ENCODE results near the gene IFFO2. TPM values are rescaled to one million over a fixed set of nuclear protein-coding genes. Genes with fewer than 3 reads are reported as not detected.

The IFFO2 gene
- total and polyA plus RNA-seq, 10 of the 15 experiments (the other 5 are each of a cell fraction or from before 2014, with no cell fraction given) = 1.2 to 18.4 (median 6.7) TPM

- peak; percentile 49 for FAIRE-seq
- peak overlapping the region; percentile 89 for H3K9ac ChIP-seq (ENCODE audit: control insufficient read depth, insufficient read depth, low read length)
- H3K4me3 ChIP-seq = peak overlapping the region; percentile 68
- H3K27ac ChIP-seq (ENCODE audit: control insufficient read depth, insufficient read depth) = peak overlapping the region; percentile 98
- in situ Hi-C loops (cut with MboI) (no loop called here), intact Hi-C loops (cut with micrococcal nuclease; ENCODE audit: unreplicated experiment) (no loop called here)
- SMC1A ChIA-PET (ENCODE audit: uncharacterized antibody, unreplicated experiment) = interaction anchor here (0.8 to 5.8 kb wide), 6 partner anchors 15 to 281 kb away, joined by 3 to 45 read pairs (median 16); partner anchors contain the start of gene IFFO2
- H3K27me3 ChIP-seq (replicated peaks in 1 of 2; ENCODE audit: control insufficient read depth in 2 of 2, insufficient read depth in 2 of 2, low read length in 1 of 2) = no peaks in the 10 kb centered on the region
- RAD21 ChIA-PET (ENCODE audit: unreplicated experiment) = interaction anchor here (0.7 to 3.3 kb wide), 9 partner anchors 15 to 162 kb away, joined by 3 to 52 read pairs (median 4); partner anchors contain the start of genes ALDH4A1 and IFFO2
- H2AFZ ChIP-seq (ENCODE audit: control insufficient read depth, low read depth, low read length) = no peak overlapping the region
- H3K4me2 ChIP-seq (ENCODE audit: control insufficient read depth, insufficient read depth) = peak overlapping the region; percentile 98
- POLR2A ChIA-PET = interaction anchor here (0.7 to 7.0 kb wide), 7 partner anchors 12 to 39 kb away, joined by 3 to 96 read pairs (median 5); partner anchors contain the start of genes ALDH4A1 and IFFO2
- H3K36me3 ChIP-seq (ENCODE audit: control insufficient read depth in 2 of 2, insufficient read depth in 2 of 2, low read length in 1 of 2) = no peaks in the 10 kb centered on the region
- H3K79me2 ChIP-seq (ENCODE audit: control insufficient read depth, insufficient read depth, low read length) = peaks cover 19% of the 10 kb centered on the region
- no peak for DNase-seq (ENCODE audit: low read depth, low spot score)
- BruUV-seq (replicated peaks) = no TSS peak
- ATAC-seq = peak; percentile 69
- CTCF ChIA-PET = interaction anchor here (1.0 to 7.1 kb wide), 6 partner anchors 8 to 83 kb away, joined by 3 to 64 read pairs (median 20); partner anchors contain the start of gene ALDH4A1
- no peaks in the 10 kb centered on the region for H3K9me3 ChIP-seq (replicated peaks; ENCODE audit: control insufficient read depth, insufficient read depth, low read length)
- H3K4me1 ChIP-seq (ENCODE audit: control insufficient read depth, insufficient read depth, low read length) = peaks cover 63% of the 10 kb centered on the region
- 7% methylated on average over 12 of the region's 12 CpGs for WGBS (ENCODE audit: insufficient coverage, insufficient replicate concordance, low lambda C conversion rate, missing lambda C conversion rate)
- H4K20me1 ChIP-seq (ENCODE audit: control insufficient read depth, insufficient read depth) = peaks cover 3% of the 10 kb centered on the region; the same call in 1 of the 2 replicates
- peak; percentile 92 for TF ChIP-seq EED (IDR thresholded peaks at IDR 0.05; ENCODE audit: low read depth)
- TF ChIP-seq MTA2 (IDR thresholded peaks at IDR 0.05; ENCODE audit: low read depth) = no peak
- TF ChIP-seq CHD2 (IDR thresholded peaks at IDR 0.05; ENCODE audit: borderline replicate concordance, low read depth, low read length) = peak; percentile 60; the same call in 1 of the 2 replicates
- TF ChIP-seq TAF1 (IDR thresholded peaks at IDR 0.05; ENCODE audit: borderline replicate concordance, low read depth, low read length) = peak; percentile 58; the same call in 1 of the 2 replicates
- peak; percentile 40; the same call in 1 of the 2 replicates for TF ChIP-seq BCL11A (IDR thresholded peaks at IDR 0.05; ENCODE audit: low read depth, low read length)
- TF ChIP-seq, protein P1, sequence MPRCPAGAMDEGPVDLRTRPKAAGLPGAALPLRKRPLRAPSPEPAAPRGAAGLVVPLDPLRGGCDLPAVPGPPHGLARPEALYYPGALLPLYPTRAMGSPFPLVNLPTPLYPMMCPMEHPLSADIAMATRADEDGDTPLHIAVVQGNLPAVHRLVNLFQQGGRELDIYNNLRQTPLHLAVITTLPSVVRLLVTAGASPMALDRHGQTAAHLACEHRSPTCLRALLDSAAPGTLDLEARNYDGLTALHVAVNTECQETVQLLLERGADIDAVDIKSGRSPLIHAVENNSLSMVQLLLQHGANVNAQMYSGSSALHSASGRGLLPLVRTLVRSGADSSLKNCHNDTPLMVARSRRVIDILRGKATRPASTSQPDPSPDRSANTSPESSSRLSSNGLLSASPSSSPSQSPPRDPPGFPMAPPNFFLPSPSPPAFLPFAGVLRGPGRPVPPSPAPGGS (IDR thresholded peaks at IDR 0.05; ENCODE audit: borderline replicate concordance, insufficient read depth, low read depth, low read length, poor library complexity, severe bottlenecking) = no peak
- TF ChIP-seq RELB (IDR thresholded peaks at IDR 0.05; ENCODE audit: low read depth) = peak; percentile 13; the same call in 1 of the 2 replicates
- 0 out of 2 replicates have a peak, but pooled peaks have one; percentile 17 for TF ChIP-seq NFIC (IDR thresholded peaks at IDR 0.05; ENCODE audit: low read depth, low read length)
- TF ChIP-seq NFYB (IDR thresholded peaks at IDR 0.05; ENCODE audit: insufficient read depth, low read depth, low read length) = 0 out of 2 replicates have a peak, but pooled peaks have one; percentile 25
- 0 out of 2 replicates have a peak, but pooled peaks have one; percentile 17 for TF ChIP-seq TCF12 (IDR thresholded peaks at IDR 0.05; ENCODE audit: low read depth, low read length)
- no peak for TF ChIP-seq EGR1 (IDR thresholded peaks at IDR 0.05; ENCODE audit: borderline replicate concordance in 1 of 2, low read depth in 2 of 2, low read length in 2 of 2)
- 0 out of 2 replicates have a peak, but pooled peaks have one; percentile 35 for TF ChIP-seq IRF4 (IDR thresholded peaks at IDR 0.05; ENCODE audit: low read depth, low read length)
- TF ChIP-seq NFYA (IDR thresholded peaks at IDR 0.05; ENCODE audit: borderline replicate concordance, low read depth, low read length) = no peak
- TF ChIP-seq BHLHE40 (IDR thresholded peaks at IDR 0.05; ENCODE audit: borderline replicate concordance in 1 of 2, low read depth in 2 of 2, low read length in 1 of 2) = peak in 1 of 2 experiments; percentile 34; a peak in 3 of 4 replicates
- peak; percentile 35; the same call in 1 of the 2 replicates for TF ChIP-seq CREM (IDR thresholded peaks at IDR 0.05; ENCODE audit: low read depth)
- TF ChIP-seq IKZF2 (IDR thresholded peaks at IDR 0.05) = peak; percentile 67 to 80; a peak in 3 of 4 replicates
- 0 out of 2 replicates have a peak, but pooled peaks have one; percentile 16 for TF ChIP-seq NKRF (conservative IDR thresholded peaks at IDR 0.05)
- TF ChIP-seq NR2F1 (conservative IDR thresholded peaks at IDR 0.05) = peak; percentile 87
These were observed 28.7 kb downstream of the IFFO2 start for GRCh38 chr1:18927654-18928272.

All from GM12878 (cell line).